Ovary (tissue), 9 donors: ENCODE measurements around the gene NWD2. TPM values are rescaled to one million over a fixed set of nuclear protein-coding genes. Genes with fewer than 3 reads are reported as not detected.

Experiments used
- DNase-seq, 5 donors: peaks; one replicate each; pipeline ENCODE4 v3.0.0-alpha.2; 2019 to 2020
- H3K27ac ChIP-seq, 2 donors: fragments of 200-600 bp; one replicate each; pipeline versions ENCODE4 v1.5.1 to v1.8.0; 2019 to 2022
- H3K27me3 ChIP-seq: fragments of 200-600 bp; one replicate; pipeline ENCODE4 v1.8.0; 2022
- H3K36me3 ChIP-seq: fragments of 200-600 bp; sonication (generic); one replicate; pipeline ENCODE4 v1.5.1; 2019
- H3K4me1 ChIP-seq: one replicate; pipeline ENCODE4 v1.8.1; 2013; ENCODE audit warnings: mild to moderate bottlenecking, moderate library complexity; ENCODE audit not compliant: insufficient read depth
- H3K4me3 ChIP-seq: fragments of 200-600 bp; sonication (generic); one replicate; pipeline ENCODE4 v1.5.1; 2017
- H3K9me3 ChIP-seq, 2 donors: fragments of 200-600 bp in 1 of 2; sonication (generic) in 1 of 2; one replicate each; pipeline versions ENCODE4 v1.5.1 to v1.8.1; 2013 to 2019; ENCODE audit warnings: mild to moderate bottlenecking in 1 of 2, moderate library complexity in 1 of 2
- EP300 ChIP-seq: sonication (generic); formaldehyde crosslinking; IDR thresholded peaks from one replicate; pipeline ENCODE4 v1.6.1; 2017; ENCODE audit warnings: antibody characterized with exemption
- POLR2A ChIP-seq: fragments of 450-650 bp; IDR thresholded peaks from one replicate; pipeline ENCODE4 v1.6.1; 2017; ENCODE audit warnings: antibody characterized with exemption, mild to moderate bottlenecking, moderate library complexity
- WGBS, 3 donors: extraction: QIAGEN DNeasy Blood & Tissue Kit in 1 of 3; methylation state at CpG; one replicate each; pipeline versions ENCODE4 v1.1.5 to v1.1.7; 2013 to 2017; 5-methylcytosine and 5-hydroxymethylcytosine counted together
- intact Hi-C, 4 donors: fragments of 100-400 bp; cut with DNase I; formaldehyde crosslinking; loops; one replicate each; pipeline versions ENCODE4 v1.11.0 to v1.15.1; 2022 to 2023
- polyA plus RNA-seq, 2 donors: library from polyadenylated mRNA; stranded (reverse); fragments of 200-250 nt in 1 of 2; fragments of 350-450 nt in 1 of 2; fragmentation: Illumina TruSeq in 1 of 2; extraction: RNeasy Lipid Tissue Mini Kit (QIAGEN cat#74804) in 1 of 2; gene quantifications; one replicate each; pipeline ENCODE4 v1.2.3, GENCODE V29; 2013 to 2014
- total RNA-seq, 7 donors: library from RNA; depleted of rRNA in 2 of 7; stranded (reverse); fragments of >200 nt in 2 of 7; fragmentation: NEBNext Ultra II Directional in 3 of 7; extraction: Animal tissue kit (Norgen Biotek cat#: 25700) in 3 of 7; gene quantifications; one replicate each; pipeline versions ENCODE4 v1.1.0 to v1.2.4, GENCODE V29; 2016 to 2023
- TF ChIP-seq, protein P1 (sequence below), 3 donors: fragments of 450-650 bp in 2 of 3; fragments of 200-600 bp in 1 of 3; IDR thresholded peaks; one replicate each; pipeline versions ENCODE4 v1.5.1 to v1.8.0; 2016 to 2022; ENCODE audit warnings: antibody characterized with exemption in 3 of 3, mild to moderate bottlenecking in 1 of 3
- donor health status: DM: no; HTN: no; CAD: no; lungs with moderate emphysema.
- donor health status: DM: no; HTN: no; CAD: no.
- donor health status: Bipolar disorder and iron deficiency.
- donor health status: DM: yes; HTN: yes; CAD: no.
- donor health status: DM: no; HTN: no; CAD: no.
- donor health status: DM: yes; HTN: yes; CAD: no.

Gene NWD2
- total and polyA plus RNA-seq, 9 donors, result 0.01 to 0.11 TPM; not detected in 7

GRCh38 chr4:37475087-37475486 lies 230.5 kb downstream of the NWD2 start:
- no peaks in the 10 kb centered on the region for H3K27me3 ChIP-seq
- WGBS, 3 donors, result 29 to 59% (median 47%) methylated on average over 1 of the region's 1 CpG
- intact Hi-C loops, result no loop called here
- no peak overlapping the region for H3K4me3 ChIP-seq
- TF ChIP-seq EP300, result no peak
- TF ChIP-seq POLR2A, result no peak
- TF ChIP-seq, protein P1, sequence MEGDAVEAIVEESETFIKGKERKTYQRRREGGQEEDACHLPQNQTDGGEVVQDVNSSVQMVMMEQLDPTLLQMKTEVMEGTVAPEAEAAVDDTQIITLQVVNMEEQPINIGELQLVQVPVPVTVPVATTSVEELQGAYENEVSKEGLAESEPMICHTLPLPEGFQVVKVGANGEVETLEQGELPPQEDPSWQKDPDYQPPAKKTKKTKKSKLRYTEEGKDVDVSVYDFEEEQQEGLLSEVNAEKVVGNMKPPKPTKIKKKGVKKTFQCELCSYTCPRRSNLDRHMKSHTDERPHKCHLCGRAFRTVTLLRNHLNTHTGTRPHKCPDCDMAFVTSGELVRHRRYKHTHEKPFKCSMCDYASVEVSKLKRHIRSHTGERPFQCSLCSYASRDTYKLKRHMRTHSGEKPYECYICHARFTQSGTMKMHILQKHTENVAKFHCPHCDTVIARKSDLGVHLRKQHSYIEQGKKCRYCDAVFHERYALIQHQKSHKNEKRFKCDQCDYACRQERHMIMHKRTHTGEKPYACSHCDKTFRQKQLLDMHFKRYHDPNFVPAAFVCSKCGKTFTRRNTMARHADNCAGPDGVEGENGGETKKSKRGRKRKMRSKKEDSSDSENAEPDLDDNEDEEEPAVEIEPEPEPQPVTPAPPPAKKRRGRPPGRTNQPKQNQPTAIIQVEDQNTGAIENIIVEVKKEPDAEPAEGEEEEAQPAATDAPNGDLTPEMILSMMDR (IDR thresholded peaks at IDR 0.05), result no peak
- no peaks in the 10 kb centered on the region for H3K36me3 ChIP-seq
- H3K9me3 ChIP-seq, result no peaks in the 10 kb centered on the region
- no peak overlapping the region for H3K27ac ChIP-seq
- DNase-seq, result no peak
- no peaks in the 10 kb centered on the region for H3K4me1 ChIP-seq

- no peaks in the 10 kb centered on the region for H3K27me3 ChIP-seq
- H3K27ac ChIP-seq, result no peak overlapping the region
- intact Hi-C loops, result no loop called here
- 69 to 75% (median 74%) methylated on average over 1 of the region's 1 CpG for WGBS, 3 donors
- no peaks in the 10 kb centered on the region for H3K4me1 ChIP-seq
- H3K36me3 ChIP-seq, result no peaks in the 10 kb centered on the region
- DNase-seq, result no peak
- no peak for TF ChIP-seq POLR2A
- no peak for TF ChIP-seq EP300
- TF ChIP-seq, protein P1 (IDR thresholded peaks at IDR 0.05), result no peak
- H3K9me3 ChIP-seq, result no peaks in the 10 kb centered on the region
- no peak overlapping the region for H3K4me3 ChIP-seq
Measured at GRCh38 chr4:37475776-37476175, 231.2 kb downstream of the NWD2 start.

DNA sequence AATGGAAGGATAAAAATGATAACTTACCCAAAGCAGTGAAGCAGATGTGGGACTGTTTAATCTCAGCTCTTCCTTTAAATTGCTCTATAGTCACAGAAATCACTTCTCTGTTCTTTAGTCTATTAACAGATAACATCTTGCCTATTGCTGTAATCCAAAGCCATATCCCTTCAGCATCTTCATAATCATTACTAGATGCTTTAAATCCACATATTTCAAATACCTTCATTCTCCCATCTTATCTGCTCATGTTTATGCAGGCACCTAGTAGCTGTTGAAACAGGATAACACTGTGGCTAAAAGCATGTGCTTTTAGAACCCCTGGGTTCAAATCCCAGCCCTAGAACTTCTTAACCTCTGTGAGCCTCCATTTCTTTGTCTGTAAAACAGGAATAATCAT lies 231.7 kb downstream of the NWD2 start:
- no peaks in the 10 kb centered on the region for H3K9me3 ChIP-seq
- no peak for DNase-seq
- H3K27ac ChIP-seq, result no peak overlapping the region
- intact Hi-C loops, result no loop called here
- H3K4me3 ChIP-seq, result no peak overlapping the region
- TF ChIP-seq, protein P1 (IDR thresholded peaks at IDR 0.05), result no peak
- TF ChIP-seq POLR2A (no peak), EP300 (no peak)
- no peaks in the 10 kb centered on the region for H3K27me3 ChIP-seq
- H3K36me3 ChIP-seq, result no peaks in the 10 kb centered on the region
- no peaks in the 10 kb centered on the region for H3K4me1 ChIP-seq

DNA sequence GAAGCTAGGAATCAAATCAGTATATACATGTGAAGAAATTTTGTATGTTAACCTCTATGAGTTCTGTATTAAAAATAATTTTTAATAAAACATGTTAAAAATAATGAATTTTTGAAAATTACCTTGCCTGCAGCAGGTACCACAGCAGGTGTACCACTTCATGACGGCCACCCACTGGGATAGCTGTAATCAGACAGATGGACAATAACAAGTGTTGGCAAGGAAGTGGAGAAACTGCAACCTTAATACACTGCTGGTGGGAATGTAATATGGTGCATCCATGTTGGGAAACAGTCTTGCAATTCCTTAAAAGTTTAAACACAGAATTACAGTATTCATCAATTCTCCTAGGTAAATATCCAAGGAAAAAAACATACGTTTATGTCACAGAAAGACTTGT lies 232.1 kb downstream of the NWD2 start:
- WGBS, 3 donors, result 80 to 84% (median 81%) methylated on average over 2 of the region's 2 CpGs

More for the DNA sequence above, 232.1 kb downstream of the NWD2 start:
- H3K36me3 ChIP-seq, result no peaks in the 10 kb centered on the region
- intact Hi-C loops, result no loop called here
- TF ChIP-seq POLR2A (no peak), EP300 (no peak)
- TF ChIP-seq, protein P1 (IDR thresholded peaks at IDR 0.05), result no peak
- H3K27me3 ChIP-seq, result no peaks in the 10 kb centered on the region
- H3K27ac ChIP-seq, result no peak overlapping the region
- no peaks in the 10 kb centered on the region for H3K4me1 ChIP-seq
- H3K9me3 ChIP-seq, result no peaks in the 10 kb centered on the region
- H3K4me3 ChIP-seq, result no peak overlapping the region
- DNase-seq, result no peak
